Activated T-helper 17 cell treated with anti-CD3 and anti-CD28 coated beads, Interleukin-2, amount 50 U/mL, for 72 hours (primary cell): ENCODE measurements around the gene NBL1. TPM values are rescaled to one million over a fixed set of nuclear protein-coding genes. Genes with fewer than 3 reads are reported as not detected.
"Not testable (repeated sequence)": the region's sequence is repeated elsewhere in the genome, so short reads cannot be mapped to it uniquely, and the experiment has no call there.

Experiments
- ATAC-seq: fragments of 150-1000 bp; cut with Tn5 transposase; replicated peaks from 2 replicates; pipeline ENCODE4 v1.10.0; 2021; ENCODE audit warnings: mild to moderate bottlenecking, moderate library complexity
- H3K27ac Mint-ChIP-seq: one replicate; pipeline ENCODE4 v1.8.0; 2022; ENCODE audit warnings: mixed read lengths
- H3K27me3 Mint-ChIP-seq: one replicate; pipeline ENCODE4 v1.8.0; 2022; ENCODE audit warnings: mixed read lengths
- H3K36me3 Mint-ChIP-seq: one replicate; pipeline ENCODE4 v1.8.0; 2022; ENCODE audit warnings: low read depth, mild to moderate bottlenecking, mixed read lengths
- H3K4me1 Mint-ChIP-seq: one replicate; pipeline ENCODE4 v1.8.0; 2022; ENCODE audit warnings: mixed read lengths
- H3K4me3 Mint-ChIP-seq: one replicate; pipeline ENCODE4 v1.8.0; 2022; ENCODE audit warnings: mild to moderate bottlenecking, mixed read lengths
- H3K9me3 Mint-ChIP-seq: one replicate; pipeline ENCODE4 v1.8.0; 2022; ENCODE audit warnings: mixed read lengths
- total RNA-seq, 2 donors: library from RNA; stranded (reverse); gene quantifications; one replicate each; pipeline ENCODE4 v1.2.3, GENCODE V29; 2022

The NBL1 gene
- total RNA-seq, 2 donors from 2014 or later = 15.0 to 16.0 TPM

GRCh38 chr1:19633106-19633505, 11.0 kb upstream of the NBL1 start:
- Mint-ChIP-seq H3K4me3 (no peak overlapping the region), H3K27me3 (no peaks in the 10 kb centered on the region), H3K9me3 (no peaks in the 10 kb centered on the region)

GRCh38 chr1:19635064-19635463, 9.0 kb upstream of the NBL1 start:
- H3K4me3 Mint-ChIP-seq, H3K4me1 Mint-ChIP-seq, H3K36me3 Mint-ChIP-seq, H3K27me3 Mint-ChIP-seq, ATAC-seq, H3K9me3 Mint-ChIP-seq, H3K27ac Mint-ChIP-seq: not testable (repeated sequence)

More at GRCh38 chr1:19633106-19633505, 11.0 kb upstream of the NBL1 start:
- Mint-ChIP-seq H3K4me1 (no peaks in the 10 kb centered on the region), H3K27ac (no peak overlapping the region), H3K36me3 (peaks cover 6% of the 10 kb centered on the region)
- no peak for ATAC-seq

- Mint-ChIP-seq H3K4me1 (no peaks in the 10 kb centered on the region), H3K36me3 (no peaks in the 10 kb centered on the region), H3K27ac (no peak overlapping the region), H3K9me3 (no peaks in the 10 kb centered on the region), H3K4me3 (no peak overlapping the region), H3K27me3 (no peaks in the 10 kb centered on the region)
- ATAC-seq = no peak
Observed at GRCh38 chr1:19635646-19636045, 8.5 kb upstream of the NBL1 start.

- no peak for ATAC-seq
- Mint-ChIP-seq H3K9me3 (no peaks in the 10 kb centered on the region), H3K4me3 (no peak overlapping the region), H3K27ac (no peak overlapping the region), H3K27me3 (no peaks in the 10 kb centered on the region), H3K36me3 (no peaks in the 10 kb centered on the region), H3K4me1 (no peaks in the 10 kb centered on the region)
Observed at GRCh38 chr1:19636065-19636464, 8.0 kb upstream of the NBL1 start.

GRCh38 chr1:19636749-19637148, 7.4 kb upstream of the NBL1 start:
- not testable (repeated sequence) for H3K9me3 Mint-ChIP-seq, H3K27me3 Mint-ChIP-seq, H3K27ac Mint-ChIP-seq, H3K36me3 Mint-ChIP-seq, H3K4me1 Mint-ChIP-seq, ATAC-seq, H3K4me3 Mint-ChIP-seq

- no peaks in the 10 kb centered on the region for H3K4me1 Mint-ChIP-seq
- no peak overlapping the region for H3K27ac Mint-ChIP-seq
- no peaks in the 10 kb centered on the region for H3K27me3 Mint-ChIP-seq
- no peak for ATAC-seq
- H3K9me3 Mint-ChIP-seq = no peaks in the 10 kb centered on the region
- H3K36me3 Mint-ChIP-seq = no peaks in the 10 kb centered on the region
- no peak overlapping the region for H3K4me3 Mint-ChIP-seq
Observed at GRCh38 chr1:19637606-19638005, 6.5 kb upstream of the NBL1 start.

GRCh38 chr1:19639228-19639627, 4.9 kb upstream of the NBL1 start:
- ATAC-seq, H3K4me3 Mint-ChIP-seq, H3K4me1 Mint-ChIP-seq, H3K27me3 Mint-ChIP-seq, H3K27ac Mint-ChIP-seq, H3K36me3 Mint-ChIP-seq, H3K9me3 Mint-ChIP-seq: not testable (repeated sequence)

GRCh38 chr1:19639999-19640362, 4.1 kb upstream of the NBL1 start:
- H3K9me3 Mint-ChIP-seq = no peaks in the 10 kb centered on the region
- no peak overlapping the region for H3K4me3 Mint-ChIP-seq
- no peak overlapping the region for H3K27ac Mint-ChIP-seq
- ATAC-seq = no peak
- peaks cover 7% of the 10 kb centered on the region for H3K4me1 Mint-ChIP-seq
- no peaks in the 10 kb centered on the region for H3K27me3 Mint-ChIP-seq
- no peaks in the 10 kb centered on the region for H3K36me3 Mint-ChIP-seq

- Mint-ChIP-seq H3K27me3 (no peaks in the 10 kb centered on the region), H3K9me3 (no peaks in the 10 kb centered on the region), H3K27ac (no peak overlapping the region), H3K4me3 (no peak overlapping the region), H3K36me3 (no peaks in the 10 kb centered on the region), H3K4me1 (peaks cover 8% of the 10 kb centered on the region)
- ATAC-seq = no peak
Observed at GRCh38 chr1:19640363-19641316, 3.5 kb upstream of the NBL1 start.

- Mint-ChIP-seq H3K4me1 (peaks cover 26% of the 10 kb centered on the region), H3K4me3 (peak overlapping the region; percentile 81), H3K36me3 (no peaks in the 10 kb centered on the region), H3K27ac (no peak overlapping the region), H3K27me3 (no peaks in the 10 kb centered on the region), H3K9me3 (no peaks in the 10 kb centered on the region)
- no peak for ATAC-seq
Observed at GRCh38 chr1:19643121-19643520, 990 bp upstream of the NBL1 start.

- Mint-ChIP-seq H3K36me3 (no peaks in the 10 kb centered on the region), H3K9me3 (no peaks in the 10 kb centered on the region), H3K4me3 (peak overlapping the region; percentile 82), H3K27ac (peak overlapping the region; percentile 70), H3K4me1 (peaks cover 26% of the 10 kb centered on the region), H3K27me3 (no peaks in the 10 kb centered on the region)
- ATAC-seq = peak; percentile 34
Observed at GRCh38 chr1:19644395-19644680, 227 bp downstream of the NBL1 start.

- Mint-ChIP-seq H3K27me3 (no peaks in the 10 kb centered on the region), H3K27ac (peak overlapping the region; percentile 70), H3K4me3 (peak overlapping the region; percentile 82), H3K9me3 (no peaks in the 10 kb centered on the region), H3K36me3 (no peaks in the 10 kb centered on the region), H3K4me1 (peaks cover 26% of the 10 kb centered on the region)
- peak; percentile 11 for ATAC-seq
Observed at GRCh38 chr1:19644681-19645410, 735 bp downstream of the NBL1 start.

GRCh38 chr1:19645411-19646251, 1.5 kb downstream of the NBL1 start:
- Mint-ChIP-seq H3K27me3 (no peaks in the 10 kb centered on the region), H3K4me3 (peak overlapping the region; percentile 82), H3K4me1 (peaks cover 26% of the 10 kb centered on the region), H3K36me3 (no peaks in the 10 kb centered on the region), H3K27ac (no peak overlapping the region), H3K9me3 (no peaks in the 10 kb centered on the region)
- ATAC-seq = no peak
